ENCODE results near the gene SCN8A.

The SCN8A gene

GRCh38 chr12:51744235-51744634 is 153.2 kb downstream of the SCN8A start:
- DNase-seq, result no peak
- Histone ChIP-seq H3K14ac (ENCODE audit: low read length) (no peak overlapping the region), H2BK12ac (ENCODE audit: low read length) (no peak overlapping the region), H3K27me3 (ENCODE audit: insufficient read depth, low read length) (no peaks in the 10 kb centered on the region), H2AFZ (ENCODE audit: insufficient read depth, low read length, poor library complexity) (no peak overlapping the region), H3K23ac (ENCODE audit: low read length) (no peak overlapping the region), H3K18ac (ENCODE audit: low read length) (no peak overlapping the region), H3K4me1 (ENCODE audit: control insufficient read depth in 1 of 2, insufficient read depth in 2 of 2, low read length in 2 of 2) (no peaks in the 10 kb centered on the region), H4K12ac (ENCODE audit: low read depth, low read length) (no peak overlapping the region), H2BK120ac (ENCODE audit: insufficient read depth, low read length, poor library complexity) (no peak overlapping the region), H3K4ac (ENCODE audit: low read depth, low read length) (no peak overlapping the region), H2AK5ac (ENCODE audit: low read length) (no peak overlapping the region), H3K36me3 (ENCODE audit: control insufficient read depth in 1 of 2, insufficient read depth in 2 of 2, low read length in 2 of 2) (no peaks in the 10 kb centered on the region), H3K4me2 (ENCODE audit: low read length) (no peak overlapping the region), H3K4me3 (ENCODE audit: low read depth, low read length) (no peak overlapping the region), H3K79me2 (ENCODE audit: control insufficient read depth, insufficient read depth, low read length, poor library complexity) (no peaks in the 10 kb centered on the region), H3K9ac (ENCODE audit: low read length) (no peak overlapping the region), H3K9me3 (ENCODE audit: insufficient read depth, low read depth, low read length) (peaks cover 2% of the 10 kb centered on the region), H3K27ac (ENCODE audit: low read depth, low read length) (no peak overlapping the region), H4K8ac (ENCODE audit: low read depth, low read length) (no peak overlapping the region), H4K91ac (ENCODE audit: low read depth, low read length) (no peak overlapping the region), H3K79me1 (ENCODE audit: low read length) (no peaks in the 10 kb centered on the region), H2BK5ac (ENCODE audit: low read depth, low read length, poor library complexity) (no peak overlapping the region)
- WGBS (ENCODE audit: extremely low coverage, insufficient coverage, insufficient read length), result no CpG with 5 or more reads among the region's 6 CpGs

DNA sequence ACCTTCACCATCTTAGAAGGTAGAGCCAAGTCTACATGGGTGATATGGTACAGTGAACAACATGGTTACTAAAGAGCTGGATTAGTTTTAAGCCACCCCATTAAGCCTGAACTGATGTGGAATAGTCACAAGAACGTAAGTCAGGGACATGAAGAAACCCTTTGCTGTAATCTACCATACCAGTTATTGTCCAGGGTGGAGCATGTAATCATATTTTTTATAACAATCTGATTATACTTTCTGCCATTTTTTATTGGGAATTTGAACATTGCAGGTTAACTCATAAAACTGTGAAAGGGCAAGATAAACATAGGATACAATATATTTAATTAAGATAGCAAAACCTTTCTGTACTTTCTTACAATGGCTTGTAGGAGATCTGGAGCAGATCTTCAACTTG is 153.9 kb downstream of the SCN8A start:
- H2BK12ac ChIP-seq (ENCODE audit: low read length), result no peak overlapping the region
- no peak for DNase-seq

DNA sequence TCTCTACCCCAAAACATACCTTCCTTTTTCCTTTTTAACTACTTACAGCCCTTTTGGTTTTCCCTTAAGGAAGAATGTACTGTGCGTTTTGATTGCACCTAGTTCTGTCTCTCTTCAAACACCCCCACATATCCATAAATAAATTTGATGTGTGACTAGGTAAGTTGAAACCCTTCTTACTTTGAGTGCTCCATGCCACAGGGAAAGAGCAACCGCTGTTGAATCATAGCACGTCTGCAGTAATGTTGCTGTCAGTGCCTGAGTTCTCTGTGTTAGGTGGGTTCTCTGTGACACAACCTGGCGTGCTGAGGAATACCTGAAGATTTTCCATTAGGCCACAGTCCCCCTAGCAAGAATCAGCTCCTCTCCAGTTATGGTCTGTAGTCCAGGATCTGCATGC is 155.4 kb downstream of the SCN8A start:
- no peak for DNase-seq
- Histone ChIP-seq H2BK5ac (ENCODE audit: low read depth, low read length, poor library complexity) (no peak overlapping the region), H3K4ac (ENCODE audit: low read depth, low read length) (no peak overlapping the region), H3K4me1 (ENCODE audit: control insufficient read depth in 1 of 2, insufficient read depth in 2 of 2, low read length in 2 of 2) (no peaks in the 10 kb centered on the region), H3K27ac (ENCODE audit: low read depth, low read length) (no peak overlapping the region), H2AFZ (ENCODE audit: insufficient read depth, low read length, poor library complexity) (no peak overlapping the region), H3K14ac (ENCODE audit: low read length) (no peak overlapping the region), H3K9ac (ENCODE audit: low read length) (no peak overlapping the region), H4K91ac (ENCODE audit: low read depth, low read length) (no peak overlapping the region), H4K8ac (ENCODE audit: low read depth, low read length) (no peak overlapping the region), H3K9me3 (ENCODE audit: insufficient read depth, low read depth, low read length) (no peaks in the 10 kb centered on the region), H3K4me2 (ENCODE audit: low read length) (no peak overlapping the region), H3K23ac (ENCODE audit: low read length) (no peak overlapping the region), H3K27me3 (ENCODE audit: insufficient read depth, low read length) (no peaks in the 10 kb centered on the region), H2AK5ac (ENCODE audit: low read length) (no peak overlapping the region), H3K18ac (ENCODE audit: low read length) (no peak overlapping the region), H2BK120ac (ENCODE audit: insufficient read depth, low read length, poor library complexity) (no peak overlapping the region), H2BK12ac (ENCODE audit: low read length) (no peak overlapping the region), H3K36me3 (ENCODE audit: control insufficient read depth in 1 of 2, insufficient read depth in 2 of 2, low read length in 2 of 2) (no peaks in the 10 kb centered on the region), H4K12ac (ENCODE audit: low read depth, low read length) (no peak overlapping the region), H3K4me3 (ENCODE audit: low read depth, low read length) (no peak overlapping the region), H3K79me1 (ENCODE audit: low read length) (no peaks in the 10 kb centered on the region), H3K79me2 (ENCODE audit: control insufficient read depth, insufficient read depth, low read length, poor library complexity) (no peaks in the 10 kb centered on the region)
- WGBS (ENCODE audit: extremely low coverage, insufficient coverage, insufficient read length), result no CpG with 5 or more reads among the region's 4 CpGs

More for the DNA sequence above, 153.9 kb downstream of the SCN8A start:
- Histone ChIP-seq H4K8ac (ENCODE audit: low read depth, low read length) (no peak overlapping the region), H3K27ac (ENCODE audit: low read depth, low read length) (no peak overlapping the region), H3K4ac (ENCODE audit: low read depth, low read length) (no peak overlapping the region), H3K9ac (ENCODE audit: low read length) (no peak overlapping the region), H3K18ac (ENCODE audit: low read length) (no peak overlapping the region), H3K79me1 (ENCODE audit: low read length) (no peaks in the 10 kb centered on the region), H4K91ac (ENCODE audit: low read depth, low read length) (no peak overlapping the region), H2AK5ac (ENCODE audit: low read length) (no peak overlapping the region), H3K4me3 (ENCODE audit: low read depth, low read length) (no peak overlapping the region), H3K23ac (ENCODE audit: low read length) (no peak overlapping the region), H4K12ac (ENCODE audit: low read depth, low read length) (no peak overlapping the region), H3K14ac (ENCODE audit: low read length) (no peak overlapping the region), H3K27me3 (ENCODE audit: insufficient read depth, low read length) (no peaks in the 10 kb centered on the region), H2BK5ac (ENCODE audit: low read depth, low read length, poor library complexity) (no peak overlapping the region), H3K4me1 (ENCODE audit: control insufficient read depth in 1 of 2, insufficient read depth in 2 of 2, low read length in 2 of 2) (no peaks in the 10 kb centered on the region), H3K79me2 (ENCODE audit: control insufficient read depth, insufficient read depth, low read length, poor library complexity) (no peaks in the 10 kb centered on the region), H3K4me2 (ENCODE audit: low read length) (no peak overlapping the region), H3K9me3 (ENCODE audit: insufficient read depth, low read depth, low read length) (no peaks in the 10 kb centered on the region), H2AFZ (ENCODE audit: insufficient read depth, low read length, poor library complexity) (no peak overlapping the region), H3K36me3 (ENCODE audit: control insufficient read depth in 1 of 2, insufficient read depth in 2 of 2, low read length in 2 of 2) (no peaks in the 10 kb centered on the region), H2BK120ac (ENCODE audit: insufficient read depth, low read length, poor library complexity) (no peak overlapping the region)
- no CpG with 5 or more reads among the region's 1 CpG for WGBS (ENCODE audit: extremely low coverage, insufficient coverage, insufficient read length)

- no peaks in the 10 kb centered on the region for H3K27me3 ChIP-seq (ENCODE audit: insufficient read depth, low read length)
- no peak overlapping the region for H4K91ac ChIP-seq (ENCODE audit: low read depth, low read length)
- no peaks in the 10 kb centered on the region for H3K4me1 ChIP-seq (ENCODE audit: control insufficient read depth in 1 of 2, insufficient read depth in 2 of 2, low read length in 2 of 2)
- no peak overlapping the region for H3K14ac ChIP-seq (ENCODE audit: low read length)
- H3K27ac ChIP-seq (ENCODE audit: low read depth, low read length), result no peak overlapping the region
- H2AFZ ChIP-seq (ENCODE audit: insufficient read depth, low read length, poor library complexity), result no peak overlapping the region
- no peak for DNase-seq
- H3K79me1 ChIP-seq (ENCODE audit: low read length), result no peaks in the 10 kb centered on the region
- H2BK120ac ChIP-seq (ENCODE audit: insufficient read depth, low read length, poor library complexity), result no peak overlapping the region
- H3K4me3 ChIP-seq (ENCODE audit: low read depth, low read length), result no peak overlapping the region
- no CpG with 5 or more reads among the region's 3 CpGs for WGBS (ENCODE audit: extremely low coverage, insufficient coverage, insufficient read length)
- no peak overlapping the region for H3K18ac ChIP-seq (ENCODE audit: low read length)
- no peak overlapping the region for H3K9ac ChIP-seq (ENCODE audit: low read length)
- no peaks in the 10 kb centered on the region for H3K79me2 ChIP-seq (ENCODE audit: control insufficient read depth, insufficient read depth, low read length, poor library complexity)
- no peaks in the 10 kb centered on the region for H3K36me3 ChIP-seq (ENCODE audit: control insufficient read depth in 1 of 2, insufficient read depth in 2 of 2, low read length in 2 of 2)
- H3K9me3 ChIP-seq (ENCODE audit: insufficient read depth, low read depth, low read length), result no peaks in the 10 kb centered on the region
- H3K4me2 ChIP-seq (ENCODE audit: low read length), result no peak overlapping the region
- no peak overlapping the region for H3K4ac ChIP-seq (ENCODE audit: low read depth, low read length)
- H2AK5ac ChIP-seq (ENCODE audit: low read length), result no peak overlapping the region
- no peak overlapping the region for H4K12ac ChIP-seq (ENCODE audit: low read depth, low read length)
- H3K23ac ChIP-seq (ENCODE audit: low read length), result no peak overlapping the region
- no peak overlapping the region for H2BK5ac ChIP-seq (ENCODE audit: low read depth, low read length, poor library complexity)
- H4K8ac ChIP-seq (ENCODE audit: low read depth, low read length), result no peak overlapping the region
- no peak overlapping the region for H2BK12ac ChIP-seq (ENCODE audit: low read length)
These were observed 157.2 kb downstream of the SCN8A start for GRCh38 chr12:51748235-51748634.
